Measurements from ENCODE around the gene ABLIM3.
A peak's percentile ranks its signal among the peaks of the same experiment; 100 is the strongest.

The ABLIM3 gene
- total RNA-seq = 0 reads per million in 2 donors

GRCh38 chr5:149141224-149141956, at the start of gene ABLIM3:
Gene ABLIM3 (plus strand): TSS chr5:149141493. CDS start chr5:149142096, 603 bp downstream.
- DNase-seq = peak; percentile 69

GRCh38 chr5:149093625-149094024, 47.7 kb upstream of the ABLIM3 start:
- DNase-seq = no peak

- no peak for DNase-seq
Measured at GRCh38 chr5:149094996-149095395, 46.3 kb upstream of the ABLIM3 start.

- no peak for DNase-seq
Measured at GRCh38 chr5:149099920-149100319, 41.4 kb upstream of the ABLIM3 start.

GRCh38 chr5:149100331-149100730, 41.0 kb upstream of the ABLIM3 start:
- no peak for DNase-seq

GRCh38 chr5:149108651-149109280, 32.5 kb upstream of the ABLIM3 start:
- no peak for DNase-seq

GRCh38 chr5:149110406-149110805, 30.9 kb upstream of the ABLIM3 start:
- DNase-seq = no peak

- no peak for DNase-seq
Measured at GRCh38 chr5:149113669-149114068, 27.6 kb upstream of the ABLIM3 start.

GRCh38 chr5:149114403-149115312, 26.6 kb upstream of the ABLIM3 start:
- peak; percentile 21 for DNase-seq

GRCh38 chr5:149117970-149118369, 23.3 kb upstream of the ABLIM3 start:
- no peak for DNase-seq

GRCh38 chr5:149118463-149118862, 22.8 kb upstream of the ABLIM3 start:
- no peak for DNase-seq

GRCh38 chr5:149121145-149121544, 20.1 kb upstream of the ABLIM3 start:
- no peak for DNase-seq

- DNase-seq = no peak
Measured at GRCh38 chr5:149123211-149123610, 18.1 kb upstream of the ABLIM3 start.

GRCh38 chr5:149125386-149125891, 15.9 kb upstream of the ABLIM3 start:
- no peak for DNase-seq

- DNase-seq = no peak
Measured at GRCh38 chr5:149126906-149127305, 14.4 kb upstream of the ABLIM3 start.

- no peak for DNase-seq
Measured at GRCh38 chr5:149127394-149127955, 13.8 kb upstream of the ABLIM3 start.

- no peak for DNase-seq
Measured at GRCh38 chr5:149128023-149128875, 13.0 kb upstream of the ABLIM3 start.

- DNase-seq = no peak
Measured at GRCh38 chr5:149129181-149129580, 12.1 kb upstream of the ABLIM3 start.

GRCh38 chr5:149130121-149130914, 11.0 kb upstream of the ABLIM3 start:
- no peak for DNase-seq

- no peak for DNase-seq
Measured at GRCh38 chr5:149132474-149132873, 8.8 kb upstream of the ABLIM3 start.

All from T-helper 9 cell (primary cell).